Adipose tissue (tissue), 3 donors: Measurements from ENCODE around the gene MRPL55. TPM values are rescaled to one million over a fixed set of nuclear protein-coding genes. Genes with fewer than 3 reads are reported as not detected.

Experiments used
- H3K27ac ChIP-seq: one replicate; pipeline ENCODE4 v1.5.1; 2013; ENCODE audit warnings: low read depth, low read length
- WGBS, 3 donors: extraction: QIAGEN DNeasy Blood & Tissue Kit; methylation state at CpG; one replicate each; pipeline ENCODE4 v1.1.7; 2013; 5-methylcytosine and 5-hydroxymethylcytosine counted together
- polyA plus RNA-seq, 3 donors: library from polyadenylated mRNA; stranded (reverse); fragments of 200-250 nt; gene quantifications; one replicate each; pipeline ENCODE4 v1.2.3, GENCODE V29; 2013
- donor health status: healthy with polysubstance abuse.
- donor health status: Bipolar disorder and iron deficiency.
- donor health status: healthy.

Gene MRPL55
- polyA plus RNA-seq, 3 donors: 45.7 to 92.6 (median 64.4) TPM

- H3K27ac ChIP-seq: no peak overlapping the region
- WGBS, 3 donors: 72 to 75% (median 73%) methylated on average over 15 of the region's 15 CpGs
Observed at GRCh38 chr1:228065543-228066347, 43.4 kb downstream of the MRPL55 start.

GRCh38 chr1:228064741-228065542 lies 44.2 kb downstream of the MRPL55 start:
- H3K27ac ChIP-seq: no peak overlapping the region
- 67 to 74% (median 71%) methylated on average over 14 to 15 of the region's 15 CpGs for WGBS, 3 donors

GRCh38 chr1:228064296-228064695 lies 44.8 kb downstream of the MRPL55 start:
- 54 to 58% (median 54%) methylated on average over 8 of the region's 8 CpGs for WGBS, 3 donors
- H3K27ac ChIP-seq: no peak overlapping the region

- H3K27ac ChIP-seq: no peak overlapping the region
- WGBS, 3 donors: 78 to 89% (median 83%) methylated on average over 15 of the region's 15 CpGs
Observed at GRCh38 chr1:228063251-228064191, 45.6 kb downstream of the MRPL55 start.

- WGBS, 3 donors: 62 to 76% (median 71%) methylated on average over 4 of the region's 4 CpGs
- H3K27ac ChIP-seq: no peak overlapping the region
Observed at GRCh38 chr1:228062812-228063211, 46.3 kb downstream of the MRPL55 start.

- no peak overlapping the region for H3K27ac ChIP-seq
- 90 to 94% (median 94%) methylated on average over 9 of the region's 9 CpGs for WGBS, 3 donors
Observed at GRCh38 chr1:228062085-228062791, 46.9 kb downstream of the MRPL55 start.

- WGBS, 3 donors: 78 to 85% (median 79%) methylated on average over 10 of the region's 10 CpGs
- no peak overlapping the region for H3K27ac ChIP-seq
Observed at GRCh38 chr1:228061411-228062084, 47.6 kb downstream of the MRPL55 start.

- H3K27ac ChIP-seq: no peak overlapping the region
- 9 to 20% (median 11%) methylated on average over 33 to 34 of the region's 34 CpGs for WGBS, 3 donors
Observed at GRCh38 chr1:228060458-228061190, 48.5 kb downstream of the MRPL55 start.

GRCh38 chr1:228059634-228060457 lies 49.3 kb downstream of the MRPL55 start:
- H3K27ac ChIP-seq: no peak overlapping the region
- WGBS, 3 donors: 2 to 5% (median 5%) methylated on average over 28 to 33 of the region's 33 CpGs

- H3K27ac ChIP-seq: no peak overlapping the region
- 5 to 9% (median 8%) methylated on average over 63 to 66 of the region's 66 CpGs for WGBS, 3 donors
Observed at GRCh38 chr1:228058949-228059633, 50.0 kb downstream of the MRPL55 start.

- no peak overlapping the region for H3K27ac ChIP-seq
- 43 to 47% (median 46%) methylated on average over 18 of the region's 18 CpGs for WGBS, 3 donors
Observed at GRCh38 chr1:228058172-228058948, 50.7 kb downstream of the MRPL55 start.
